Bronchial epithelial cell (primary cell): ENCODE results near the gene TNC. TPM values are rescaled to one million over a fixed set of nuclear protein-coding genes. Genes with fewer than 3 reads are reported as not detected.

Source experiments
- DNase-seq: peaks from one replicate; pipeline ENCODE4 v3.0.0-alpha.2; 2010; ENCODE audit warnings: low read depth
- FAIRE-seq: peaks from 2 replicates; lab custom pipeline; 2011; peaks lifted over from hg19 to GRCh38; lab: Jason Lieb, UNC
- H3K27me3 ChIP-seq: 2 replicates; pipeline ENCODE4 v1.5.1; 2011; ENCODE audit warnings: low read length; ENCODE audit not compliant: control insufficient read depth, insufficient read depth
- H3K36me3 ChIP-seq: 2 replicates; pipeline ENCODE4 v1.5.1; 2011; ENCODE audit warnings: low read length; ENCODE audit not compliant: control insufficient read depth, insufficient read depth
- H3K4me3 ChIP-seq: 2 replicates; pipeline ENCODE4 v1.5.1; 2011; ENCODE audit warnings: mild to moderate bottlenecking, low read depth, low read length, control low read depth
- CTCF ChIP-seq: IDR thresholded peaks from 2 replicates; pipeline ENCODE4 v1.5.1; 2011; ENCODE audit warnings: mild to moderate bottlenecking, moderate library complexity, low read length, control low read depth, inconsistent platforms; ENCODE audit not compliant: insufficient read depth, severe bottlenecking
- total RNA-seq: library from RNA; depleted of rRNA; stranded (reverse); fragments of >200 nt; gene quantifications from 2 replicates; pipeline ENCODE4 v1.2.1, GENCODE V29; 2014

Gene TNC
- total RNA-seq, 1 donor from 2014 or later: 124 TPM

- Histone ChIP-seq H3K36me3 (peaks cover 4% of the 10 kb centered on the region), H3K27me3 (no peaks in the 10 kb centered on the region), H3K4me3 (no peak overlapping the region)
- no peak for FAIRE-seq
- TF ChIP-seq CTCF: no peak
- DNase-seq: no peak
Observed at GRCh38 chr9:115093520-115093919, 24.4 kb downstream of the TNC start.

- Histone ChIP-seq H3K4me3 (no peak overlapping the region), H3K36me3 (peaks cover 8% of the 10 kb centered on the region), H3K27me3 (no peaks in the 10 kb centered on the region)
- TF ChIP-seq CTCF: no peak
- no peak for DNase-seq
- no peak for FAIRE-seq
Observed at GRCh38 chr9:115090486-115090885, 27.5 kb downstream of the TNC start.

GRCh38 chr9:115088860-115089259 is 29.1 kb downstream of the TNC start:
- Histone ChIP-seq H3K27me3 (no peaks in the 10 kb centered on the region), H3K36me3 (peaks cover 8% of the 10 kb centered on the region), H3K4me3 (no peak overlapping the region)
- no peak for TF ChIP-seq CTCF
- DNase-seq: peak; percentile 32
- FAIRE-seq: no peak

- Histone ChIP-seq H3K27me3 (no peaks in the 10 kb centered on the region), H3K36me3 (peaks cover 8% of the 10 kb centered on the region), H3K4me3 (no peak overlapping the region)
- no peak for TF ChIP-seq CTCF
- FAIRE-seq (peak; percentile 75), DNase-seq (no peak)
Observed at GRCh38 chr9:115086886-115087285, 31.1 kb downstream of the TNC start.

GRCh38 chr9:115086461-115086860 is 31.5 kb downstream of the TNC start:
- FAIRE-seq (no peak), DNase-seq (no peak)
- no peak overlapping the region for H3K4me3 ChIP-seq
- H3K36me3 ChIP-seq: peaks cover 8% of the 10 kb centered on the region
- no peaks in the 10 kb centered on the region for H3K27me3 ChIP-seq
- no peak for TF ChIP-seq CTCF

GRCh38 chr9:115085773-115086377 is 32.1 kb downstream of the TNC start:
- H3K4me3 ChIP-seq: no peak overlapping the region
- FAIRE-seq (peak; percentile 40), DNase-seq (no peak)
- no peak for TF ChIP-seq CTCF
- peaks cover 8% of the 10 kb centered on the region for H3K36me3 ChIP-seq
- H3K27me3 ChIP-seq: no peaks in the 10 kb centered on the region
